ENCODE measurements around the gene KLHDC4.
A peak's percentile ranks its signal among the peaks of the same experiment; 100 is the strongest.
"Not testable (repeated sequence)": the region's sequence is repeated elsewhere in the genome, so short reads cannot be mapped to it uniquely, and the experiment has no call there.

KLHDC4 gene

GRCh38 chr16:87682852-87683399 lies 82.9 kb downstream of the KLHDC4 start:
- TF ChIP-seq CTCF (IDR thresholded peaks at IDR 0.05; ENCODE audit: insufficient read depth, low read depth, low read length, missing control alignments): no peak
- no peak for DNase-seq (ENCODE audit: low read depth)
- H3K4me3 ChIP-seq (ENCODE audit: low read depth, low read length): no peak overlapping the region

GRCh38 chr16:87681981-87682570 lies 83.7 kb downstream of the KLHDC4 start:
- H3K4me3 ChIP-seq (ENCODE audit: low read depth, low read length): no peak overlapping the region
- DNase-seq (ENCODE audit: low read depth): peak; percentile 45
- TF ChIP-seq CTCF (IDR thresholded peaks at IDR 0.05; ENCODE audit: insufficient read depth, low read depth, low read length, missing control alignments): peak; percentile 47

- not testable (repeated sequence) for H3K4me3 ChIP-seq (ENCODE audit: low read depth, low read length); DNase-seq (ENCODE audit: low read depth)
These were observed 84.7 kb downstream of the KLHDC4 start for GRCh38 chr16:87681051-87681602.

- no peak for TF ChIP-seq CTCF (IDR thresholded peaks at IDR 0.05; ENCODE audit: insufficient read depth, low read depth, low read length, missing control alignments)
- H3K4me3 ChIP-seq (ENCODE audit: low read depth, low read length): no peak overlapping the region
- no peak for DNase-seq (ENCODE audit: low read depth)
These were observed 85.5 kb downstream of the KLHDC4 start for GRCh38 chr16:87680272-87680644.

GRCh38 chr16:87679593-87680271 lies 86.1 kb downstream of the KLHDC4 start:
- H3K4me3 ChIP-seq (ENCODE audit: low read depth, low read length): no peak overlapping the region
- TF ChIP-seq CTCF (IDR thresholded peaks at IDR 0.05; ENCODE audit: insufficient read depth, low read depth, low read length, missing control alignments): no peak
- DNase-seq (ENCODE audit: low read depth): no peak

GRCh38 chr16:87678618-87679017 lies 87.2 kb downstream of the KLHDC4 start:
- DNase-seq (ENCODE audit: low read depth): no peak
- TF ChIP-seq CTCF (IDR thresholded peaks at IDR 0.05; ENCODE audit: insufficient read depth, low read depth, low read length, missing control alignments): no peak
- H3K4me3 ChIP-seq (ENCODE audit: low read depth, low read length): no peak overlapping the region

GRCh38 chr16:87677830-87678229 lies 88.0 kb downstream of the KLHDC4 start:
- no peak for TF ChIP-seq CTCF (IDR thresholded peaks at IDR 0.05; ENCODE audit: insufficient read depth, low read depth, low read length, missing control alignments)
- DNase-seq (ENCODE audit: low read depth): no peak

More at GRCh38 chr16:87677830-87678229, 88.0 kb downstream of the KLHDC4 start:
- H3K4me3 ChIP-seq (ENCODE audit: low read depth, low read length): no peak overlapping the region

All from GM12865 (cell line).